ENCODE data around the gene TRIO. TPM values are rescaled to one million over a fixed set of nuclear protein-coding genes. Genes with fewer than 3 reads are reported as not detected.

Gene TRIO
- total RNA-seq, 1 experiment from 2014 or later, result 88.8 TPM

DNA sequence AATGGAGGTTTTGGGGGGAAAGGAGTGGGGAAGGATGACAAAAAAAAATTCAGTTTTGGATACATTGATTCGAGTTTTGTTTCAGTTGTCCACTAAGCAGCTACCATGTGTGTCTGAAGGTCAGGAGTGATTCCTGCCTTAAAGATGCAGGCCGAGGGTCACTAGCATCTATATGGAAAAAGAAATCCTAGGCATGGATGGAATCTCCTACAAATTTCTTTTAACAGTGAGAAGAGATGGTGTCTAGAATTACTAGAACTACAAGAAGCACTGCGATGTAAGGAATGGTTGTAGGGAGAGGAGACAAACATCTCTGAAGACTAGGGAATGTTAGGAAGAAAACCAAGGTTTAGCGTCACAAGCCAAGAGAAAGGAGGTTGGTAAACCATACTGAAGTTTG, 19.6 kb upstream of the TRIO start (continued):
- TF ChIP-seq, protein P1, sequence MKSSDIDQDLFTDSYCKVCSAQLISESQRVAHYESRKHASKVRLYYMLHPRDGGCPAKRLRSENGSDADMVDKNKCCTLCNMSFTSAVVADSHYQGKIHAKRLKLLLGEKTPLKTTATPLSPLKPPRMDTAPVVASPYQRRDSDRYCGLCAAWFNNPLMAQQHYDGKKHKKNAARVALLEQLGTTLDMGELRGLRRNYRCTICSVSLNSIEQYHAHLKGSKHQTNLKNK (CRISPR knock-in tag; IDR thresholded peaks at IDR 0.05), result no peak
- TF ChIP-seq MYBL2 (CRISPR knock-in tag; IDR thresholded peaks at IDR 0.05) (no peak), ZNF281 (CRISPR knock-in tag; IDR thresholded peaks at IDR 0.05) (no peak), ATF3 (CRISPR knock-in tag; conservative IDR thresholded peaks at IDR 0.05) (no peak), ZNF416 (CRISPR knock-in tag; IDR thresholded peaks at IDR 0.05) (no peak), OVOL2 (CRISPR knock-in tag; IDR thresholded peaks at IDR 0.05; ENCODE audit: borderline replicate concordance) (no peak), SMAD4 (CRISPR knock-in tag; IDR thresholded peaks at IDR 0.05) (no peak), NR1H2 (CRISPR knock-in tag; IDR thresholded peaks at IDR 0.05) (no peak)
- TF ChIP-seq, protein P2, sequence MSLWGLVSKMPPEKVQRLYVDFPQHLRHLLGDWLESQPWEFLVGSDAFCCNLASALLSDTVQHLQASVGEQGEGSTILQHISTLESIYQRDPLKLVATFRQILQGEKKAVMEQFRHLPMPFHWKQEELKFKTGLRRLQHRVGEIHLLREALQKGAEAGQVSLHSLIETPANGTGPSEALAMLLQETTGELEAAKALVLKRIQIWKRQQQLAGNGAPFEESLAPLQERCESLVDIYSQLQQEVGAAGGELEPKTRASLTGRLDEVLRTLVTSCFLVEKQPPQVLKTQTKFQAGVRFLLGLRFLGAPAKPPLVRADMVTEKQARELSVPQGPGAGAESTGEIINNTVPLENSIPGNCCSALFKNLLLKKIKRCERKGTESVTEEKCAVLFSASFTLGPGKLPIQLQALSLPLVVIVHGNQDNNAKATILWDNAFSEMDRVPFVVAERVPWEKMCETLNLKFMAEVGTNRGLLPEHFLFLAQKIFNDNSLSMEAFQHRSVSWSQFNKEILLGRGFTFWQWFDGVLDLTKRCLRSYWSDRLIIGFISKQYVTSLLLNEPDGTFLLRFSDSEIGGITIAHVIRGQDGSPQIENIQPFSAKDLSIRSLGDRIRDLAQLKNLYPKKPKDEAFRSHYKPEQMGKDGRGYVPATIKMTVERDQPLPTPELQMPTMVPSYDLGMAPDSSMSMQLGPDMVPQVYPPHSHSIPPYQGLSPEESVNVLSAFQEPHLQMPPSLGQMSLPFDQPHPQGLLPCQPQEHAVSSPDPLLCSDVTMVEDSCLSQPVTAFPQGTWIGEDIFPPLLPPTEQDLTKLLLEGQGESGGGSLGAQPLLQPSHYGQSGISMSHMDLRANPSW (CRISPR knock-in tag; conservative IDR thresholded peaks at IDR 0.05; ENCODE audit: low read depth), result no peak

DNA sequence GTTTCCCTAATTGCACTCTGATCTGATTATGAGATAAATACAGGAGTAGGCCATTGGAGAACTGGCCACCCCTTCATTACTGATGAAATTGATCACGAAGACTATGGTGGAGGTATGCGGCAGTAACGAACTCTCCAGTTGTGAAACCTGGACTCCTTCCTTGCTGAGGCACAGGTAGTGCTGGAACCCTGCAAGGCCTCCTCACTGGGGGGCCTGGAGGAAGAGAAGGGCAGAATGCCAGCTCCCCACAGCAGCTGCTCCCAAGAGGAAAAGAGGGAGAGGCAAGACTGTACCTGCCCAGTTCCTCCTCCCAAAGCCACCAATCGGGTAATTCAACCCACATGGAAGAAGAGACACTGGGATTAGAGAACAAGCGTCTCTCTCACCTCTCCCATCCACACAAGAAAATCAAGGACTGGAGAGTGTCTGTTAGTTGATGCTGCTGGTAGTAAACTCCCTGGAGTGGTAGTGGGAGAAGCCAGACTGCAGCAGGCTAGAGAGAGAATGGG, 19.1 kb upstream of the TRIO start:
- peaks cover 8% of the 10 kb centered on the region for H3K4me1 Mint-ChIP-seq
- H3K4me3 Mint-ChIP-seq, result no peak overlapping the region
- H3K36me3 Mint-ChIP-seq, result no peaks in the 10 kb centered on the region
- no peak for ATAC-seq
- no peak for DNase-seq (ENCODE audit: low spot score)
- H3K9me3 Mint-ChIP-seq, result no peaks in the 10 kb centered on the region
- POLR2A ChIA-PET, result no interaction called here
- CTCF ChIA-PET, result interaction anchor here (1.6 kb wide), 1 partner anchor 16 kb away, joined by 3 read pairs; no protein-coding TSS in a partner anchor
- peaks cover 2% of the 10 kb centered on the region for H3K27me3 Mint-ChIP-seq (ENCODE audit: low read depth)
- no peak overlapping the region for H3K27ac Mint-ChIP-seq
- TF ChIP-seq ZNF281 (CRISPR knock-in tag; IDR thresholded peaks at IDR 0.05) (no peak), CTCF (IDR thresholded peaks at IDR 0.05) (no peak), USF1 (CRISPR knock-in tag; IDR thresholded peaks at IDR 0.05) (no peak), ETV6 (CRISPR knock-in tag; IDR thresholded peaks at IDR 0.05) (no peak), ZBTB21 (CRISPR knock-in tag; IDR thresholded peaks at IDR 0.05; ENCODE audit: borderline replicate concordance) (no peak), E2F5 (CRISPR knock-in tag; IDR thresholded peaks at IDR 0.05) (no peak), ZNF138 (CRISPR knock-in tag; conservative IDR thresholded peaks at IDR 0.05) (no peak), ELF4 (CRISPR knock-in tag; IDR thresholded peaks at IDR 0.05; ENCODE audit: low read depth) (no peak)
- TF ChIP-seq, protein P3, sequence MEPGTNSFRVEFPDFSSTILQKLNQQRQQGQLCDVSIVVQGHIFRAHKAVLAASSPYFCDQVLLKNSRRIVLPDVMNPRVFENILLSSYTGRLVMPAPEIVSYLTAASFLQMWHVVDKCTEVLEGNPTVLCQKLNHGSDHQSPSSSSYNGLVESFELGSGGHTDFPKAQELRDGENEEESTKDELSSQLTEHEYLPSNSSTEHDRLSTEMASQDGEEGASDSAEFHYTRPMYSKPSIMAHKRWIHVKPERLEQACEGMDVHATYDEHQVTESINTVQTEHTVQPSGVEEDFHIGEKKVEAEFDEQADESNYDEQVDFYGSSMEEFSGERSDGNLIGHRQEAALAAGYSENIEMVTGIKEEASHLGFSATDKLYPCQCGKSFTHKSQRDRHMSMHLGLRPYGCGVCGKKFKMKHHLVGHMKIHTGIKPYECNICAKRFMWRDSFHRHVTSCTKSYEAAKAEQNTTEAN (CRISPR knock-in tag; IDR thresholded peaks at IDR 0.05), result no peak
- TF ChIP-seq, protein P4, sequence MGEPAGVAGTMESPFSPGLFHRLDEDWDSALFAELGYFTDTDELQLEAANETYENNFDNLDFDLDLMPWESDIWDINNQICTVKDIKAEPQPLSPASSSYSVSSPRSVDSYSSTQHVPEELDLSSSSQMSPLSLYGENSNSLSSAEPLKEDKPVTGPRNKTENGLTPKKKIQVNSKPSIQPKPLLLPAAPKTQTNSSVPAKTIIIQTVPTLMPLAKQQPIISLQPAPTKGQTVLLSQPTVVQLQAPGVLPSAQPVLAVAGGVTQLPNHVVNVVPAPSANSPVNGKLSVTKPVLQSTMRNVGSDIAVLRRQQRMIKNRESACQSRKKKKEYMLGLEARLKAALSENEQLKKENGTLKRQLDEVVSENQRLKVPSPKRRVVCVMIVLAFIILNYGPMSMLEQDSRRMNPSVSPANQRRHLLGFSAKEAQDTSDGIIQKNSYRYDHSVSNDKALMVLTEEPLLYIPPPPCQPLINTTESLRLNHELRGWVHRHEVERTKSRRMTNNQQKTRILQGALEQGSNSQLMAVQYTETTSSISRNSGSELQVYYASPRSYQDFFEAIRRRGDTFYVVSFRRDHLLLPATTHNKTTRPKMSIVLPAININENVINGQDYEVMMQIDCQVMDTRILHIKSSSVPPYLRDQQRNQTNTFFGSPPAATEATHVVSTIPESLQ (CRISPR knock-in tag; IDR thresholded peaks at IDR 0.05), result no peak
